OCI-LY1 (cell line): ENCODE measurements around the gene ANKRD39.

Experiments
- CTCF ChIP-seq: fragments of 200-600 bp; sonication (generic), shearing (Covaris generic); IDR thresholded peaks from 2 replicates; pipeline ENCODE4 v1.5.1; 2017; ENCODE audit warnings: mild to moderate bottlenecking, antibody characterized with exemption, low read length, moderate library complexity, mixed read lengths
- EZH2 ChIP-seq: fragments of 200-600 bp; sonication (generic), shearing (Covaris generic); IDR thresholded peaks from 2 replicates; pipeline ENCODE4 v1.8.0; 2017; ENCODE audit warnings: borderline replicate concordance, mixed run types, mild to moderate bottlenecking, antibody characterized with exemption, low read length, moderate library complexity, mixed read lengths

- TF ChIP-seq CTCF, result no peak
- TF ChIP-seq EZH2, result no peak
These were observed 33.9 kb upstream of the ANKRD39 start for GRCh38 chr2:96891591-96892333.
